ENCODE data around the gene CEP112.

DNA sequence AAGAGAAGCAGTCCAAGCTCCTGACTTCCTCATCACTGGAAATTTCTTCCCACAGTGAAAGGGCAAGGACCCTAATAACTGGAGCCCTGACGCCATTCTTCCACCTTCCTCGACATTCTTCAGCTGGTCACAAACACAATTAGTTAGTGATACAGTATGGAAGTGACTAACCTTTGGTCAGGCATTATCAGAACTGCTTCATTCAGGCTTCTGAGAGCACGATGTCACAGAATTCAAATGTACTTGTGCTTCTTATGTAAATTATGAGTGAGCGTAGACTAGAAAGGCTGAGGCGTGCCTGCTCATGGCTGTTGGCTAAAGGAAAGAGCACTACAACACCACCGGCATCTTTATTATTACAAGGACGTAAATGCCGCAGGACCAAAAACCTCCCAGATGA is 327.5 kb downstream of the CEP112 start:
- TF ChIP-seq, protein P1, sequence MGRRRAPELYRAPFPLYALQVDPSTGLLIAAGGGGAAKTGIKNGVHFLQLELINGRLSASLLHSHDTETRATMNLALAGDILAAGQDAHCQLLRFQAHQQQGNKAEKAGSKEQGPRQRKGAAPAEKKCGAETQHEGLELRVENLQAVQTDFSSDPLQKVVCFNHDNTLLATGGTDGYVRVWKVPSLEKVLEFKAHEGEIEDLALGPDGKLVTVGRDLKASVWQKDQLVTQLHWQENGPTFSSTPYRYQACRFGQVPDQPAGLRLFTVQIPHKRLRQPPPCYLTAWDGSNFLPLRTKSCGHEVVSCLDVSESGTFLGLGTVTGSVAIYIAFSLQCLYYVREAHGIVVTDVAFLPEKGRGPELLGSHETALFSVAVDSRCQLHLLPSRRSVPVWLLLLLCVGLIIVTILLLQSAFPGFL (CRISPR knock-in tag; IDR thresholded peaks at IDR 0.05): no peak
- no peak for TF ChIP-seq ADNP (CRISPR knock-in tag; IDR thresholded peaks at IDR 0.05)
- no peak for TF ChIP-seq ZNF17 (CRISPR knock-in tag; IDR thresholded peaks at IDR 0.05)
- no peak for TF ChIP-seq MBD4 (IDR thresholded peaks at IDR 0.05; ENCODE audit: borderline replicate concordance, low read length)
- TF ChIP-seq SIN3A (IDR thresholded peaks at IDR 0.05; ENCODE audit: borderline replicate concordance, low read depth, low read length): no peak
- no peak for TF ChIP-seq TAF15 (IDR thresholded peaks at IDR 0.05; ENCODE audit: low read depth, low read length, poor library complexity, severe bottlenecking)
- no peak for TF ChIP-seq ZNF747 (CRISPR knock-in tag; IDR thresholded peaks at IDR 0.05; ENCODE audit: borderline replicate concordance)
- no peak for TF ChIP-seq RFX1 (IDR thresholded peaks at IDR 0.05)
- TF ChIP-seq BRCA1 (CRISPR knock-in tag; IDR thresholded peaks at IDR 0.05): no peak

Measured in HepG2 (cell line).